H1 (cell line): ENCODE results near the gene SHMT1. TPM values are rescaled to one million over a fixed set of nuclear protein-coding genes. Genes with fewer than 3 reads are reported as not detected.

Source experiments
- CTCF ChIA-PET: fragments of 300-600 bp; sonication (Branson Sonifier 250); formaldehyde crosslinking; loops from one replicate; lab custom pipeline; 2021; ENCODE audit not compliant: partially characterized antibody; lab: Charles Lee
- POLR2A ChIA-PET: fragments of 300-600 bp; sonication (Branson Sonifier 250); formaldehyde crosslinking; loops from one replicate; lab custom pipeline; 2021; ENCODE audit warnings: inconsistent platforms; ENCODE audit not compliant: partially characterized antibody; lab: Charles Lee
- DNase-seq, 2 experiments: peaks; one replicate each; pipeline versions ENCODE4 v3.0.0 to v3.0.0-alpha.2; 2010 to 2022; ENCODE audit warnings: low spot score in 2 of 2, low read depth in 1 of 2, mixed read lengths in 1 of 2
- FAIRE-seq: peaks from 2 replicates; lab custom pipeline; 2011; peaks lifted over from hg19 to GRCh38; lab: Jason Lieb, UNC
- H2AFZ ChIP-seq: 2 replicates; pipeline ENCODE4 v1.8.1; 2012; ENCODE audit warnings: low read length, inconsistent platforms
- H2AK5ac ChIP-seq: 2 replicates; pipeline ENCODE4 v1.6.1; 2013; ENCODE audit warnings: low read depth, low read length
- H2BK120ac ChIP-seq: replicated peaks from 2 replicates; pipeline ENCODE3; 2013; ENCODE audit warnings: low read depth, low read length, inconsistent platforms
- H2BK12ac ChIP-seq: 2 replicates; pipeline ENCODE4 v1.6.1; 2013; ENCODE audit warnings: low read depth, low read length
- H2BK15ac ChIP-seq: 2 replicates; pipeline ENCODE4 v1.6.1; 2013; ENCODE audit warnings: low read length
- H2BK20ac ChIP-seq: 2 replicates; pipeline ENCODE4 v1.6.1; 2013; ENCODE audit warnings: low read length
- H2BK5ac ChIP-seq: 2 replicates; pipeline ENCODE4 v1.6.1; 2013; ENCODE audit warnings: low read depth, low read length
- H3K14ac ChIP-seq: 2 replicates; pipeline ENCODE4 v1.6.1; 2013; ENCODE audit warnings: inconsistent platforms; ENCODE audit not compliant: insufficient read length
- H3K18ac ChIP-seq: 2 replicates; pipeline ENCODE4 v1.6.1; 2013; ENCODE audit warnings: low read length; ENCODE audit errors: extremely low read depth
- H3K23ac ChIP-seq: 2 replicates; pipeline ENCODE4 v1.6.1; 2013; ENCODE audit warnings: inconsistent platforms; ENCODE audit not compliant: insufficient read length
- H3K23me2 ChIP-seq: 2 replicates; pipeline ENCODE4 v1.6.1; 2013; ENCODE audit warnings: low read depth, low read length
- H3K27ac ChIP-seq: 2 replicates; pipeline ENCODE4 v1.6.1; 2011; ENCODE audit warnings: low read depth, low read length, inconsistent platforms
- H3K27me3 ChIP-seq, 4 experiments: replicated peaks in 1 of 4; 1 replicate in 1 of 4; 2 replicates in 3 of 4; pipeline versions ENCODE4 v1.6.1 to v1.8.1; 2011 to 2013; ENCODE audit warnings: low read length in 3 of 4, mild to moderate bottlenecking in 3 of 4, inconsistent platforms in 2 of 4, mixed read lengths in 2 of 4, moderate library complexity in 1 of 4; ENCODE audit not compliant: control insufficient read depth in 3 of 4, insufficient read depth in 3 of 4; ENCODE audit errors: extremely low read depth in 1 of 4
- H3K36me3 ChIP-seq, 4 experiments: 2 replicates each; pipeline versions ENCODE4 v1.6.1 to v1.8.1; 2011 to 2013; ENCODE audit warnings: mild to moderate bottlenecking in 4 of 4, low read length in 3 of 4, moderate library complexity in 2 of 4, control low read depth in 1 of 4, inconsistent platforms in 1 of 4; ENCODE audit not compliant: insufficient read depth in 4 of 4, control insufficient read depth in 2 of 4
- H3K4ac ChIP-seq: replicated peaks from 2 replicates; pipeline ENCODE3; 2013; ENCODE audit warnings: low read length, low read depth, mixed read lengths, inconsistent platforms; ENCODE audit not compliant: insufficient read length
- H3K4me1 ChIP-seq, 4 experiments: replicated peaks in 1 of 4; 1 replicate in 1 of 4; 2 replicates in 3 of 4; pipeline versions ENCODE4 v1.6.1 to v1.8.1; 2011 to 2013; ENCODE audit warnings: low read length in 3 of 4, inconsistent platforms in 2 of 4, mixed read lengths in 1 of 4; ENCODE audit not compliant: insufficient read depth in 4 of 4, control insufficient read depth in 3 of 4
- H3K4me2 ChIP-seq, 2 experiments: 2 replicates each; pipeline versions ENCODE4 v1.6.1 to v1.8.1; 2011 to 2013; ENCODE audit warnings: low read depth in 2 of 2, low read length in 2 of 2, control low read depth in 1 of 2, inconsistent platforms in 1 of 2, mild to moderate bottlenecking in 1 of 2; ENCODE audit not compliant: insufficient read depth in 1 of 2
- H3K4me3 ChIP-seq, 4 experiments: fragments of 200-600, 300-600 bp in 1 of 4; sonication (generic), shearing (Covaris generic), sonication (Bioruptor Twin) in 1 of 4; 2 replicates each; pipeline versions ENCODE4 v1.5.1 to v1.8.1; 2011 to 2016; ENCODE audit warnings: low read length in 4 of 4, low read depth in 3 of 4, control low read depth in 2 of 4, inconsistent platforms in 2 of 4, mild to moderate bottlenecking in 2 of 4, mixed read lengths in 1 of 4, moderate library complexity in 1 of 4; ENCODE audit not compliant: insufficient read depth in 2 of 4; ENCODE audit errors: extremely low read depth in 1 of 4
- H3K56ac ChIP-seq: replicated peaks from 2 replicates; pipeline ENCODE3; 2013; ENCODE audit warnings: low read depth, mild to moderate bottlenecking, mixed read lengths, low read length, inconsistent platforms; ENCODE audit not compliant: insufficient read length
- H3K79me1 ChIP-seq: 2 replicates; pipeline ENCODE4 v1.6.1; 2013; ENCODE audit warnings: low read depth, low read length, control low read depth
- H3K79me2 ChIP-seq, 2 experiments: 2 replicates each; pipeline versions ENCODE4 v1.6.1 to v1.8.1; 2012 to 2013; ENCODE audit warnings: low read length in 2 of 2, mild to moderate bottlenecking in 2 of 2, inconsistent platforms in 1 of 2; ENCODE audit not compliant: insufficient read depth in 2 of 2, control insufficient read depth in 1 of 2
- H3K9ac ChIP-seq, 4 experiments: replicated peaks in 1 of 4; 1 replicate in 1 of 4; 2 replicates in 3 of 4; pipeline versions ENCODE4 v1.6.1 to v1.8.1; 2011 to 2013; ENCODE audit warnings: low read depth in 3 of 4, low read length in 3 of 4, control low read depth in 2 of 4, mild to moderate bottlenecking in 2 of 4, moderate library complexity in 2 of 4, inconsistent platforms in 1 of 4; ENCODE audit errors: extremely low read depth in 1 of 4
- H3K9me3 ChIP-seq, 2 experiments: 2 replicates each; pipeline versions ENCODE4 v1.6.1 to v1.8.1; 2012 to 2013; ENCODE audit warnings: mild to moderate bottlenecking in 2 of 2, moderate library complexity in 2 of 2, control low read depth in 1 of 2, inconsistent platforms in 1 of 2, low read depth in 1 of 2, low read length in 1 of 2, mixed read lengths in 1 of 2; ENCODE audit not compliant: insufficient read depth in 2 of 2
- H4K20me1 ChIP-seq, 2 experiments: replicated peaks in 1 of 2; 2 replicates each; pipeline versions ENCODE3 to v1.8.1; 2011 to 2013; ENCODE audit warnings: inconsistent platforms in 2 of 2, low read length in 2 of 2, mild to moderate bottlenecking in 1 of 2; ENCODE audit not compliant: insufficient read depth in 2 of 2, control insufficient read depth in 1 of 2
- H4K5ac ChIP-seq: 2 replicates; pipeline ENCODE4 v1.6.1; 2013; ENCODE audit warnings: low read length, low read depth, mixed read lengths, inconsistent platforms; ENCODE audit not compliant: insufficient read length
- H4K8ac ChIP-seq: 2 replicates; pipeline ENCODE4 v1.8.0; 2013; ENCODE audit warnings: mild to moderate bottlenecking, moderate library complexity, low read length, inconsistent platforms; ENCODE audit not compliant: insufficient read depth; ENCODE audit errors: extremely low read depth
- H4K91ac ChIP-seq: replicated peaks from 2 replicates; pipeline ENCODE3; 2013; ENCODE audit warnings: low read length, mixed read lengths, inconsistent platforms; ENCODE audit not compliant: insufficient read length
- ASH2L ChIP-seq: fragments of 200-600, 300-600 bp; sonication (generic); IDR thresholded peaks from one replicate; pipeline ENCODE4 v1.7.1; 2017; ENCODE audit warnings: low read length
- CBX5 ChIP-seq: fragments of 300-800, 300-1000 bp; sonication (generic); IDR thresholded peaks from 2 replicates; pipeline ENCODE4 v1.7.1; 2016; ENCODE audit warnings: antibody characterized with exemption, low read length, low read depth
- NANOG ChIP-seq: IDR thresholded peaks from 2 replicates; pipeline ENCODE4 v1.6.1; 2011; ENCODE audit warnings: low read length, low read depth, mild to moderate bottlenecking, inconsistent platforms; ENCODE audit not compliant: insufficient read depth, poor library complexity, severe bottlenecking
- TEAD4 ChIP-seq: IDR thresholded peaks from 2 replicates; pipeline ENCODE4 v1.6.1; 2012; ENCODE audit warnings: low read depth, low read length, inconsistent platforms, mixed read lengths
- WGBS, 2 experiments: shearing (Covaris generic) in 1 of 2; methylation state at CpG; one replicate each; pipeline versions ENCODE4 v1.1.6 to v1.1.7; 2013 to 2015; ENCODE audit warnings: low lambda C conversion rate in 2 of 2, mixed read lengths in 2 of 2, inconsistent platforms in 1 of 2, low coverage in 1 of 2, missing lambda C conversion rate in 1 of 2; ENCODE audit not compliant: insufficient replicate concordance in 2 of 2, insufficient coverage in 1 of 2, insufficient read length in 1 of 2; ENCODE audit errors: extremely low coverage in 1 of 2, missing lambda C conversion rate in 1 of 2; 5-methylcytosine and 5-hydroxymethylcytosine counted together
- polyA plus RNA-seq, 7 experiments: library from polyadenylated mRNA; depleted of rRNA in 3 of 7; stranded (reverse) in 5 of 7; unstranded in 2 of 7; fragments of >200 nt in 5 of 7; fragments of 200-250 nt in 2 of 7; gene quantifications; 1 replicate in 5 of 7; 2 replicates in 1 of 7; 4 replicates in 1 of 7; pipeline versions ENCODE4 v1.2.1 to v1.2.3, GENCODE V29; 2011 to 2013; ENCODE audit warnings: missing spikeins in 2 of 7, mixed read lengths in 2 of 7
- total RNA-seq: library from RNA; stranded (reverse); fragmentation: NEBNext Ultra II Directional; extraction: Animal tissue kit (Norgen Biotek cat#: 25700); gene quantifications from 2 replicates; pipeline ENCODE4 v1.2.1, GENCODE V29; 2021
- TF ChIP-seq, protein P1 (sequence below): IDR thresholded peaks from 2 replicates; pipeline ENCODE4 v1.6.1; 2012; ENCODE audit warnings: low read length, inconsistent platforms

Gene SHMT1
- total and polyA plus RNA-seq, 2 of the 8 experiments (the other 6 are each of a cell fraction or from before 2014, with no cell fraction given): 30.7 to 39.3 TPM

DNA sequence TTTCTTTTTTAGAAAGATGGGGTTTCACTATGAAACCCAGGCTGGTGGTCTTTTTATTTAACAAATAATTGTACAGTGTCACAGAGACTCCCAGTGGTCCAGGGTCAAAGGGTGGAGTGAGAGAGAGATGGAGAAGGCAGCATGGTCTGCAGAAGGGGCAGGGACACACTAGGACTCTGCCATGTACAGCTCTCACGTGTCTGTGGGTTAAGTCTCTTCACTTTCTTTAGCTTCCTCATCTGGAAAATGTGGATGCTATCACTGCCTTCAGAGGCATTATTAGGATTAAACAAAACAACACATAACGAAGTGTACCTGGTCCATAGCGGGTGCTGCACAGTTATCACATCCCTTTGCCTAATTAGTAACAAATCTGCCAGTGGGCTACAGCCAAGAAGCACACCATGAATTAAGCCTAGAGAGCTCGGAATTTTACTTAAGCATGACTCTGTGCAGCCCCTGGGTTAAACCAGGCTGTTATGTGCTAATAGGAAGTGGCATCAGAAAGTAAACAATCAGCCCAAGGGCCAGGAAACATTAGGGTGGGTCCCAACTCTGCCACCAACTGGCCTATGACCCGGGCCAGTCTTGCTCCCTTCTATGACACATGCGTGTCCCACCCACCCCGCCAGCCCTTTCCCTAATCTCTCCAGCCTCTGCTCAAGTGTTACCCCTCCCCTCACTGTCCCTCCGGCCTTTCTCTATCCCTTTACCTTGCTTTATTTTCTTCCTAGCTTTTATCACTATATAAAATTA, 62.4 kb downstream of the SHMT1 start:
- no peak for TF ChIP-seq NANOG
- TF ChIP-seq TEAD4: no peak
- TF ChIP-seq, protein P1, sequence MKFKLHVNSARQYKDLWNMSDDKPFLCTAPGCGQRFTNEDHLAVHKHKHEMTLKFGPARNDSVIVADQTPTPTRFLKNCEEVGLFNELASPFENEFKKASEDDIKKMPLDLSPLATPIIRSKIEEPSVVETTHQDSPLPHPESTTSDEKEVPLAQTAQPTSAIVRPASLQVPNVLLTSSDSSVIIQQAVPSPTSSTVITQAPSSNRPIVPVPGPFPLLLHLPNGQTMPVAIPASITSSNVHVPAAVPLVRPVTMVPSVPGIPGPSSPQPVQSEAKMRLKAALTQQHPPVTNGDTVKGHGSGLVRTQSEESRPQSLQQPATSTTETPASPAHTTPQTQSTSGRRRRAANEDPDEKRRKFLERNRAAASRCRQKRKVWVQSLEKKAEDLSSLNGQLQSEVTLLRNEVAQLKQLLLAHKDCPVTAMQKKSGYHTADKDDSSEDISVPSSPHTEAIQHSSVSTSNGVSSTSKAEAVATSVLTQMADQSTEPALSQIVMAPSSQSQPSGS: no peak
- TF ChIP-seq ASH2L: no peak
- no peak for TF ChIP-seq CBX5
- TF ChIP-seq, all 59 proteins: peak for 0
- FAIRE-seq: no peak

More for the DNA sequence above, 62.4 kb downstream of the SHMT1 start:
- CTCF ChIA-PET: interaction anchor here (0.7 to 1.7 kb wide), 2 partner anchors 28 to 53 kb away, joined by 3 to 4 read pairs; no protein-coding TSS in a partner anchor
- Histone ChIP-seq H4K8ac (no peak overlapping the region), H2BK15ac (no peak overlapping the region), H3K79me1 (no peaks in the 10 kb centered on the region), H3K56ac (no peak overlapping the region), H2BK5ac (no peak overlapping the region), H2BK20ac (no peak overlapping the region), H3K9ac (no peak overlapping the region), H3K4ac (no peak overlapping the region), H3K4me2 (no peak overlapping the region), H3K27me3 (no peaks in the 10 kb centered on the region), H4K20me1 (peaks cover 0 to 3% of the 10 kb centered on the region in 2 experiments), H4K5ac (no peak overlapping the region), H3K27ac (no peak overlapping the region), H2AFZ (no peak overlapping the region), H2BK12ac (no peak overlapping the region), H3K36me3 (peaks cover 18 to 67% (median 54%) of the 10 kb centered on the region in 4 experiments), H3K23ac (no peak overlapping the region), H3K4me3 (no peak overlapping the region), H3K18ac (no peak overlapping the region), H3K23me2 (no peaks in the 10 kb centered on the region), H4K91ac (no peak overlapping the region), H3K4me1 (no peaks in the 10 kb centered on the region), H3K79me2 (no peaks in the 10 kb centered on the region), H3K14ac (no peak overlapping the region), H3K9me3 (no peaks in the 10 kb centered on the region), H2AK5ac (no peak overlapping the region), H2BK120ac (no peak overlapping the region)
- POLR2A ChIA-PET: interaction anchor here (0.9 to 1.6 kb wide), 6 partner anchors 12 to 56 kb away, joined by 3 to 4 read pairs (median 4); partner anchors contain the start of genes SMCR8 and TOP3A
- 92% methylated on average over 6 of the region's 8 CpGs; no CpG with 5 or more reads in 1 of the 2 experiments for WGBS, 2 experiments
- no peak for DNase-seq
